SU-DHL-6 (cell line): Measurements from ENCODE around the gene NAPEPLD.
"Not testable (repeated sequence)": the region's sequence is repeated elsewhere in the genome, so short reads cannot be mapped to it uniquely, and the experiment has no call there.

Experiments
- H2AFZ ChIP-seq: fragments of 200-600 bp; sonication (generic); 2 replicates; pipeline ENCODE4 v1.6.1; 2014; ENCODE audit warnings: low read depth, mild to moderate bottlenecking, moderate library complexity, mixed read lengths, antibody characterized with exemption, low read length; ENCODE audit not compliant: severe bottlenecking
- H3F3A ChIP-seq: fragments of 200-600 bp; shearing (Covaris generic); 2 replicates; pipeline ENCODE4 v1.6.0; 2016; ENCODE audit warnings: antibody characterized with exemption, mild to moderate bottlenecking; ENCODE audit not compliant: insufficient read depth
- H3K27ac ChIP-seq: fragments of 200-600 bp; sonication (generic); 2 replicates; pipeline ENCODE4 v1.5.1; 2016; ENCODE audit warnings: low read depth, mild to moderate bottlenecking, low read length, moderate library complexity, mixed read lengths
- H3K27me3 ChIP-seq: fragments of 200-600 bp; sonication (generic), shearing (Covaris generic); 2 replicates; pipeline ENCODE4 v1.6.0; 2014; ENCODE audit warnings: mild to moderate bottlenecking, low read length
- H3K36me3 ChIP-seq: fragments of 200-600 bp; sonication (generic); 2 replicates; pipeline ENCODE4 v1.6.1; 2014; ENCODE audit warnings: mild to moderate bottlenecking, low read length, mixed read lengths
- H3K4me2 ChIP-seq: fragments of 300-600, 200-600 bp; shearing (Covaris generic), sonication (generic); 2 replicates; pipeline ENCODE4 v1.6.0; 2014; ENCODE audit warnings: low read length, low read depth, mild to moderate bottlenecking; ENCODE audit not compliant: poor library complexity, severe bottlenecking
- H3K4me3 ChIP-seq: fragments of 200-600 bp; sonication (generic); 2 replicates; pipeline ENCODE4 v1.5.1; 2014; ENCODE audit warnings: antibody characterized with exemption, low read length, mild to moderate bottlenecking, mixed read lengths; ENCODE audit not compliant: insufficient read depth, poor library complexity, severe bottlenecking
- H3K79me2 ChIP-seq: fragments of 200-600 bp; sonication (generic); 2 replicates; pipeline ENCODE4 v1.6.1; 2014; ENCODE audit warnings: mild to moderate bottlenecking, low read length, moderate library complexity; ENCODE audit not compliant: insufficient read depth
- H3K9ac ChIP-seq: fragments of 200-600 bp; sonication (generic); 2 replicates; pipeline ENCODE4 v1.7.0; 2014; ENCODE audit warnings: mild to moderate bottlenecking, low read length
- H3K9me2 ChIP-seq: fragments of 200-600 bp; sonication (generic); replicated peaks from 2 replicates; pipeline ENCODE4 v1.6.1; 2014; ENCODE audit warnings: low read length; ENCODE audit not compliant: insufficient read depth
- H3K9me3 ChIP-seq: fragments of 200-600 bp; sonication (generic); 2 replicates; pipeline ENCODE4 v1.6.1; 2014; ENCODE audit warnings: low read length, mixed read lengths; ENCODE audit not compliant: insufficient read depth
- H4K20me1 ChIP-seq: fragments of 200-600 bp; sonication (generic); 2 replicates; pipeline ENCODE4 v1.6.1; 2014; ENCODE audit warnings: low read depth, mild to moderate bottlenecking, antibody characterized with exemption, low read length, moderate library complexity, mixed read lengths
- CTCF ChIP-seq: fragments of 200-600 bp; sonication (generic); IDR thresholded peaks from one replicate; pipeline ENCODE4 v1.5.1; 2017; ENCODE audit warnings: antibody characterized with exemption, mild to moderate bottlenecking, low read length, moderate library complexity; ENCODE audit not compliant: insufficient read depth, poor library complexity, severe bottlenecking
- EZH2phosphoT487 ChIP-seq: fragments of 200-600 bp; sonication (generic), shearing (Covaris generic); conservative IDR thresholded peaks from 2 replicates; pipeline ENCODE4 v1.6.1; 2018; ENCODE audit warnings: mild to moderate bottlenecking, antibody characterized with exemption, low read length, moderate library complexity, mixed read lengths

Gene NAPEPLD

GRCh38 chr7:103113164-103113563 lies 35.7 kb downstream of the NAPEPLD start:
- H3K27ac ChIP-seq = no peak overlapping the region

GRCh38 chr7:103106703-103107070 lies 42.2 kb downstream of the NAPEPLD start:
- H3F3A ChIP-seq, H3K27ac ChIP-seq, H3K27me3 ChIP-seq, H3K4me2 ChIP-seq, H4K20me1 ChIP-seq, H3K79me2 ChIP-seq, H3K4me3 ChIP-seq, H3K9me3 ChIP-seq, H3K9ac ChIP-seq, H3K9me2 ChIP-seq, H2AFZ ChIP-seq: not testable (repeated sequence)
- peaks cover 11% of the 10 kb centered on the region; the same call in 1 of the 2 replicates for H3K36me3 ChIP-seq

More at GRCh38 chr7:103113164-103113563, 35.7 kb downstream of the NAPEPLD start:
- Histone ChIP-seq H4K20me1 (no peaks in the 10 kb centered on the region), H3F3A (no peaks in the 10 kb centered on the region), H2AFZ (no peak overlapping the region), H3K4me2 (no peak overlapping the region), H3K9me2 (no peaks in the 10 kb centered on the region), H3K36me3 (peaks cover 3% of the 10 kb centered on the region; the same call in 1 of the 2 replicates), H3K9me3 (no peaks in the 10 kb centered on the region), H3K27me3 (no peaks in the 10 kb centered on the region), H3K4me3 (no peak overlapping the region), H3K79me2 (no peaks in the 10 kb centered on the region), H3K9ac (no peak overlapping the region)
- no peak for TF ChIP-seq EZH2phosphoT487
- TF ChIP-seq CTCF = no peak

DNA sequence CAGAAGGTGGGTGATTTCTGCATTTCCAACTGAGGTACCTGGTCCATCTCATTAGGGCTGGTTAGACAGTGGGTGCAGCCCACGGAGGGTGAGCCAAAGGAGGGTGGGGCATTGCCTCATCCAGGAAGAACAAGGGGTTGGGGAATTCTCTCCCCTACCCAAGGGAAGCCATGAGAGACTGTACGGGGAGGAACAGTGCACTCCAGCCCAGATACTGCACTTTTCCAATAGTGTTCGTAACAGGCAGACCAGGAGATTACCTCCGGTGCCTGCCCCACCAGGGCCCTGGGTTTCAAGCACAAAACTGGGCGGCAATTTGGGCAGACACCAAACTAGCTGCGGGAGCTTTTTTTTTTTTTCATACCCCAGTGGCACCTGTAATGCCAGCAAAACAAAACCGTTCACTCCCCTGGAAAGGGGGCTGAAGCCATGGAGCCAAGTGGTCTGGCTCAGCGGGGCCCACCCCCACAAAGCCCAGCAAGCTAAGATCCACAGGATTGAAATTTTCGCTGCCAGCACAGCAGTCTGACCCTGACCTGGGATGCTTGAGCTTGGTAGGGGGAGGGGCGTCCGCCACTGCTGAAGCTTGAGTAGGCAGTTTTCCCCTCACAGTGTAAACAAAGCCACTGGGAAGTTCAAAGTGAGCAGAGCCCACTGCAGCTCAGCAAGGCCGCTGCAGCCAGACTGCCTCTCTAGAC lies 42.7 kb downstream of the NAPEPLD start:
- Histone ChIP-seq H3K36me3 (peaks cover 11% of the 10 kb centered on the region; the same call in 1 of the 2 replicates), H2AFZ (no peak overlapping the region), H3K27me3 (no peaks in the 10 kb centered on the region), H3K27ac (no peak overlapping the region), H3K9ac (no peak overlapping the region), H3K9me3 (no peaks in the 10 kb centered on the region), H3K4me2 (no peak overlapping the region), H3K9me2 (no peaks in the 10 kb centered on the region), H3F3A (no peaks in the 10 kb centered on the region), H3K79me2 (no peaks in the 10 kb centered on the region), H3K4me3 (no peak overlapping the region), H4K20me1 (no peaks in the 10 kb centered on the region)
- TF ChIP-seq CTCF = no peak
- TF ChIP-seq EZH2phosphoT487 = no peak

DNA sequence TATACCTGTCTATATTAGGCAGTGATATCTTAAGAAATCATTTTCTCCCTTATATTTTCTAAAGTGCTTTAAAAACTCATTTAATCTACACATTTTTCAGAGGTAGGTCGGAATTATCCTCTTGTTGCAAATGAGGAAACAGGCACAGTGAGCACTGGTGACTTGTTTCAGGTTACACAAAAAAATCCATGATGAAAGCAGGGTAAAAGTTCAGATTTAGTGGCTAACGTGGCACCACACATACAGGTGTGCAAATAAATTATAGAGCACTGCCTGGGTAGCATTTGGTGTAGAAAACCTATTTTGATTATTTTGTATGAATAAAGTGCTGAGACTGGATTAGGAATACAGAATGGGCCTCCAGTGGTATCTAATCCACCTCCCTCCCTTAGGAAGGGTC lies 47.4 kb downstream of the NAPEPLD start:
- Histone ChIP-seq H3K27ac (no peak overlapping the region), H3F3A (no peaks in the 10 kb centered on the region), H3K79me2 (no peaks in the 10 kb centered on the region), H3K9ac (no peak overlapping the region), H4K20me1 (no peaks in the 10 kb centered on the region), H3K4me3 (no peak overlapping the region), H3K36me3 (peaks cover 13% of the 10 kb centered on the region; the same call in 1 of the 2 replicates), H2AFZ (no peak overlapping the region), H3K9me2 (no peaks in the 10 kb centered on the region), H3K4me2 (no peak overlapping the region), H3K9me3 (no peaks in the 10 kb centered on the region), H3K27me3 (no peaks in the 10 kb centered on the region)
- TF ChIP-seq CTCF = no peak
- TF ChIP-seq EZH2phosphoT487 = no peak
